OCI-LY7 (cell line): ENCODE measurements around the gene UBE2S. TPM values are rescaled to one million over a fixed set of nuclear protein-coding genes. Genes with fewer than 3 reads are reported as not detected.

Experiments
- BruUV-seq: library from RNA; stranded (reverse); fragments of 400-500 nt; replicated peaks from 2 replicates; lab custom pipeline; 2021; lab: Mats Ljungman, UMichigan
- CTCF ChIA-PET: fragments of 300-600 bp; sonication (Branson Sonifier 250); formaldehyde crosslinking; loops from one replicate; lab custom pipeline; 2022; ENCODE audit warnings: antibody characterized with exemption; ENCODE audit not compliant: unreplicated experiment; lab: Charles Lee
- POLR2A ChIA-PET: fragments of 300-600 bp; sonication (Branson Sonifier 250); formaldehyde crosslinking; loops from one replicate; lab custom pipeline; 2022; ENCODE audit warnings: antibody characterized with exemption; lab: Charles Lee
- DNase-seq: peaks from one replicate; pipeline ENCODE4 v3.0.0-alpha.2; 2015; ENCODE audit warnings: low spot score
- H2AFZ ChIP-seq: fragments of 200-600 bp; sonication (generic), shearing (Covaris generic); 2 replicates; pipeline ENCODE4 v1.6.1; 2014; ENCODE audit warnings: mild to moderate bottlenecking, antibody characterized with exemption, low read length, moderate library complexity
- H3K27ac ChIP-seq: fragments of 200-600 bp; sonication (generic); 2 replicates; pipeline ENCODE4 v1.5.1; 2014; ENCODE audit warnings: mixed run types, low read depth, mild to moderate bottlenecking, moderate library complexity, low read length, inconsistent platforms; ENCODE audit not compliant: poor library complexity, severe bottlenecking
- H3K36me3 ChIP-seq: fragments of 200-600 bp; sonication (generic); 2 replicates; pipeline ENCODE4 v1.6.1; 2014; ENCODE audit warnings: mild to moderate bottlenecking, antibody characterized with exemption, low read length, moderate library complexity, mixed read lengths; ENCODE audit not compliant: insufficient read depth
- H3K4me1 ChIP-seq: fragments of 200-600 bp; sonication (generic); 2 replicates; pipeline ENCODE4 v1.5.1; 2014; ENCODE audit warnings: mild to moderate bottlenecking, low read length; ENCODE audit not compliant: insufficient read depth, poor library complexity, severe bottlenecking
- H3K4me2 ChIP-seq: fragments of 200-600 bp; sonication (generic); 2 replicates; pipeline ENCODE4 v1.6.1; 2014; ENCODE audit warnings: mild to moderate bottlenecking, low read length
- H3K4me3 ChIP-seq: fragments of 200-600 bp; sonication (generic); 2 replicates; pipeline ENCODE4 v1.5.1; 2014; ENCODE audit warnings: mild to moderate bottlenecking, low read depth, low read length; ENCODE audit not compliant: poor library complexity, severe bottlenecking
- H3K79me2 ChIP-seq: fragments of 200-600 bp; sonication (generic); 2 replicates; pipeline ENCODE4 v1.6.1; 2016; ENCODE audit warnings: low read depth, mild to moderate bottlenecking, low read length, moderate library complexity, mixed read lengths; ENCODE audit not compliant: insufficient read depth
- H3K9me2 ChIP-seq: fragments of 200-600 bp; sonication (generic); 2 replicates; pipeline ENCODE4 v1.6.1; 2016; ENCODE audit warnings: mild to moderate bottlenecking, low read length, mixed read lengths; ENCODE audit not compliant: insufficient read depth
- H3K9me3 ChIP-seq: fragments of 200-600 bp; sonication (generic); 2 replicates; pipeline ENCODE4 v1.6.1; 2014; ENCODE audit warnings: mild to moderate bottlenecking, mixed run types, low read length, mixed read lengths
- H4K20me1 ChIP-seq: fragments of 200-600 bp; sonication (generic); 2 replicates; pipeline ENCODE4 v1.6.1; 2014; ENCODE audit warnings: mild to moderate bottlenecking, antibody characterized with exemption, low read length, moderate library complexity, mixed read lengths; ENCODE audit not compliant: insufficient read depth
- CTCF ChIP-seq: fragments of 200-600 bp; sonication (generic); conservative IDR thresholded peaks from 2 replicates; pipeline ENCODE4 v1.5.1; 2014; ENCODE audit warnings: mild to moderate bottlenecking, antibody characterized with exemption, low read length, moderate library complexity, mixed read lengths
- EZH2phosphoT487 ChIP-seq: fragments of 200-600 bp; sonication (generic); IDR thresholded peaks from 2 replicates; pipeline ENCODE4 v1.6.1; 2018; ENCODE audit warnings: low read depth, borderline replicate concordance, mild to moderate bottlenecking, mixed run types, antibody characterized with exemption, low read length, moderate library complexity, mixed read lengths
- intact Hi-C: fragments of 100-400 bp; cut with micrococcal nuclease; formaldehyde crosslinking; loops from one replicate; pipeline ENCODE4 v1.10.0; 2022; ENCODE audit not compliant: unreplicated experiment
- total RNA-seq, 2 experiments: library from RNA; depleted of rRNA in 1 of 2; stranded (reverse); fragments of >200 nt in 1 of 2; shearing (Covaris generic) in 1 of 2; gene quantifications; 2 replicates each; pipeline ENCODE4 v1.2.3, GENCODE V29; 2014 to 2022

Gene UBE2S
- total RNA-seq, 2 experiments from 2014 or later, result 285 to 682 TPM

- H3K4me1 ChIP-seq, result no peaks in the 10 kb centered on the region
- H4K20me1 ChIP-seq, result no peaks in the 10 kb centered on the region
- no peak for TF ChIP-seq CTCF
- TF ChIP-seq EZH2phosphoT487, result no peak
- H2AFZ ChIP-seq, result no peak overlapping the region
- H3K9me3 ChIP-seq, result no peaks in the 10 kb centered on the region
- H3K9me2 ChIP-seq, result no peaks in the 10 kb centered on the region
- no peak for DNase-seq
- H3K36me3 ChIP-seq, result no peaks in the 10 kb centered on the region
- H3K4me3 ChIP-seq, result no peak overlapping the region
- POLR2A ChIA-PET, result no interaction called here
- no peak overlapping the region for H3K4me2 ChIP-seq
- no peak overlapping the region for H3K27ac ChIP-seq
- no peaks in the 10 kb centered on the region for H3K79me2 ChIP-seq
- intact Hi-C loops, result no loop called here
- CTCF ChIA-PET, result no interaction called here
- no TSS peak for BruUV-seq
Observed at GRCh38 chr19:55439052-55439451, 31.5 kb upstream of the UBE2S start.

DNA sequence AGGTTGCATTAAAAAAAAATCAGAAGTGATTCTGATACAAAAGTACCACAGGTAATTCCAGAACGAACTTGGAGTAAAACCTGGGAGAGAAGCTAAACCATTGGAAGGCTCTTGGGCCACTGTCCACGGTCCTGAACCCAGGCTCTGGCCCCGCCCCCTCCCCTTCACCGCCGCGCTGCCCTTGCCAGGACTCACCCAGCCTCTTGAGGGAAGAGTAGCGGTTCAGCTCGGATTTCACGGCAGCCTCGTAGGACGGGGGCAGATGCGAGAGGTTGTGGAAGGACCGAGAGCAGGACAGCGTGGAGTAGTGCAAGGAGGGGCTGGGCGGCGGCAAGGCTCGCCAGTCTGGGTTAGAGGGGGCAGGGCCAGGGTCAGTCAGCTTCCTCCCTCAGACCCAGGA, 29.8 kb upstream of the UBE2S start:
- BruUV-seq, result no TSS peak
- no peaks in the 10 kb centered on the region for H3K36me3 ChIP-seq
- no peaks in the 10 kb centered on the region for H3K79me2 ChIP-seq
- POLR2A ChIA-PET, result no interaction called here
- CTCF ChIA-PET, result no interaction called here
- H3K4me1 ChIP-seq, result no peaks in the 10 kb centered on the region
- no peaks in the 10 kb centered on the region for H4K20me1 ChIP-seq
- no peaks in the 10 kb centered on the region for H3K9me2 ChIP-seq
- H3K4me2 ChIP-seq, result no peak overlapping the region
- TF ChIP-seq EZH2phosphoT487 (no peak), CTCF (no peak)
- H2AFZ ChIP-seq, result no peak overlapping the region
- intact Hi-C loops, result no loop called here
- DNase-seq, result no peak
- H3K4me3 ChIP-seq, result no peak overlapping the region
- no peaks in the 10 kb centered on the region for H3K9me3 ChIP-seq
- no peak overlapping the region for H3K27ac ChIP-seq

- Histone ChIP-seq H3K9me3 (no peaks in the 10 kb centered on the region), H3K9me2 (no peaks in the 10 kb centered on the region), H3K4me3 (no peak overlapping the region), H3K36me3 (no peaks in the 10 kb centered on the region), H3K4me2 (no peak overlapping the region), H4K20me1 (no peaks in the 10 kb centered on the region), H3K79me2 (no peaks in the 10 kb centered on the region), H3K27ac (no peak overlapping the region), H2AFZ (no peak overlapping the region), H3K4me1 (no peaks in the 10 kb centered on the region)
- no peak for DNase-seq
- POLR2A ChIA-PET, result no interaction called here
- intact Hi-C loops, result no loop called here
- no peak for TF ChIP-seq EZH2phosphoT487
- TF ChIP-seq CTCF, result no peak
- CTCF ChIA-PET, result no interaction called here
- BruUV-seq, result no TSS peak
Observed at GRCh38 chr19:55436847-55437246, 29.3 kb upstream of the UBE2S start.
